Measurements from ENCODE around the gene SLC35C1. TPM values are rescaled to one million over a fixed set of nuclear protein-coding genes. Genes with fewer than 3 reads are reported as not detected.

The SLC35C1 gene
- total and polyA plus RNA-seq, 2 of the 8 experiments (the other 6 are each of a cell fraction or from before 2014, with no cell fraction given), result 4.6 to 10.6 TPM

DNA sequence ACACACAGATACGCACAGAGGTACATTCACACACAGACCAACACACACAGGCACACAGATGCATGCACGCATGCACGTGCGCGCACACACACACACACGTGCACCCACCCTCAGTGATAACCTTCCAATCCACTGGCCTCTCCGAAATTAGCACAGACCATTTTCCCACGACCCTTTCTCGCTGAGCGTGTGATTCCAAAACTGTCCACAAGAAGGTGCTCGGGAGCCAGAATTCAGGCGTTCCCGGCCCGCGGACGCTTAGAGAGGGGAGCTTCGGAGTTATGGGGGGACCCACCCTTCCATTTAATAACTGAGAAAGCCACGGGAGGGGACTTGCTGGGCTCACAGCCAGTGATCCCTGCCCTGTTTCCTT, 33.8 kb upstream of the SLC35C1 start (continued):
- TF ChIP-seq CHD1 (IDR thresholded peaks at IDR 0.05; ENCODE audit: low read depth, low read length) (no peak), POLR2A (IDR thresholded peaks at IDR 0.05; ENCODE audit: control extremely low read depth in 1 of 2, low read depth in 2 of 2, low read length in 2 of 2) (no peak), KDM1A (IDR thresholded peaks at IDR 0.05; ENCODE audit: borderline replicate concordance, low read length) (no peak), CEBPB (IDR thresholded peaks at IDR 0.05; ENCODE audit: low read depth, low read length) (no peak), SRF (IDR thresholded peaks at IDR 0.05; ENCODE audit: low read depth, low read length) (no peak)

All from H1 (cell line).